Hematopoietic multipotent progenitor cell treated with erythropoietin and hydrocortisone succinate and interleukin-3 and kit ligand, for 8 days (in vitro differentiated cells): ENCODE measurements around the gene ADRA1B.

Experiments
- DNase-seq: peaks from one replicate; pipeline ENCODE4 v3.0.0-alpha.2; 2015

ADRA1B gene

DNA sequence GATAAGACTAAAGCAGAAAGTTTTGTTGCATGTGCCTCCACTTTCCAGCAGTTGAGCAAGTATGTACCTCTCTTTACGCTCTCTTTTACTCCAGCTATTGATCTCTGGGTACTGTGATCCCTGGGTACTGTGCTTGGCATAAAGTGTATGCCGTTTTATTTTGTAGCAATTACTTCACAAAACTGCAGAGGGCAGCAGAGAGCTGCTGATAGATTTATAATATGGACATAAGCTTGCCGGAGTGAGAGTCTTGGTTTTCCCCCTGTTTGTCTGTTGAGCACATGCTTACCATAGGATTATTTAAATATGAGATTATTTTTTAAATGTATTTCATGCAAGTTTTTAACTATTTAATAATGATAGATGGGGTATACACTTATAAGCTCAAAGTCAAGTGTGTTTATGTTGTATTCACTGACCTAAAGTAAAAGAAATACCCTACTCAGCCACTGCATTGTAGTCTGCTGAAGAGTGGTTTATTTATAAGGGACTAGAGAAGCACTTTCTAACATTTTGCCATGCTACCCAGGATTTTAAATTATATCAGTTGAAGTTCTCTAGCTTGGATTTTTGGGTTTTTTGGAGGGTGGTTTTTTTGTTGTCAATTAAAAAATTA, 105.7 kb downstream of the ADRA1B start:
- DNase-seq, result peak; percentile 82
